Esophagus muscularis mucosa (tissue), 3 donors: ENCODE results near the gene DIP2C.

ENCODE experiments used
- POLR2A ChIP-seq: fragments of 450-650 bp; IDR thresholded peaks from one replicate; pipeline ENCODE4 v1.6.1; 2017; ENCODE audit warnings: antibody characterized with exemption, moderate library complexity, mild to moderate bottlenecking, low read depth
- TF ChIP-seq, protein P1 (sequence below), 3 experiments: fragments of 200-600 bp in 2 of 3; fragments of 450-650 bp in 1 of 3; sonication (generic) in 2 of 3; IDR thresholded peaks; one replicate each; pipeline ENCODE4 v1.5.1; 2017 to 2019; ENCODE audit warnings: antibody characterized with exemption in 3 of 3, mild to moderate bottlenecking in 2 of 3, moderate library complexity in 1 of 3

- TF ChIP-seq POLR2A, result no peak
- TF ChIP-seq, protein P1, sequence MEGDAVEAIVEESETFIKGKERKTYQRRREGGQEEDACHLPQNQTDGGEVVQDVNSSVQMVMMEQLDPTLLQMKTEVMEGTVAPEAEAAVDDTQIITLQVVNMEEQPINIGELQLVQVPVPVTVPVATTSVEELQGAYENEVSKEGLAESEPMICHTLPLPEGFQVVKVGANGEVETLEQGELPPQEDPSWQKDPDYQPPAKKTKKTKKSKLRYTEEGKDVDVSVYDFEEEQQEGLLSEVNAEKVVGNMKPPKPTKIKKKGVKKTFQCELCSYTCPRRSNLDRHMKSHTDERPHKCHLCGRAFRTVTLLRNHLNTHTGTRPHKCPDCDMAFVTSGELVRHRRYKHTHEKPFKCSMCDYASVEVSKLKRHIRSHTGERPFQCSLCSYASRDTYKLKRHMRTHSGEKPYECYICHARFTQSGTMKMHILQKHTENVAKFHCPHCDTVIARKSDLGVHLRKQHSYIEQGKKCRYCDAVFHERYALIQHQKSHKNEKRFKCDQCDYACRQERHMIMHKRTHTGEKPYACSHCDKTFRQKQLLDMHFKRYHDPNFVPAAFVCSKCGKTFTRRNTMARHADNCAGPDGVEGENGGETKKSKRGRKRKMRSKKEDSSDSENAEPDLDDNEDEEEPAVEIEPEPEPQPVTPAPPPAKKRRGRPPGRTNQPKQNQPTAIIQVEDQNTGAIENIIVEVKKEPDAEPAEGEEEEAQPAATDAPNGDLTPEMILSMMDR (IDR thresholded peaks at IDR 0.05), result no peak
Measured at GRCh38 chr10:531541-531940, 157.9 kb downstream of the DIP2C start.
